Neural cell (in vitro differentiated cells): ENCODE measurements around the gene ST8SIA4. TPM values are rescaled to one million over a fixed set of nuclear protein-coding genes. Genes with fewer than 3 reads are reported as not detected.

ENCODE experiments used
- H2AFZ ChIP-seq: fragments of 200-600, 300-800 bp; sonication (generic), shearing (Covaris generic); 2 replicates; pipeline ENCODE4 v1.6.0; 2014; ENCODE audit warnings: low read depth, mild to moderate bottlenecking, antibody characterized with exemption, low read length, moderate library complexity
- H3F3A ChIP-seq: fragments of 200-600 bp; shearing (Covaris generic); 2 replicates; pipeline ENCODE4 v1.6.1; 2016; ENCODE audit warnings: mild to moderate bottlenecking, moderate library complexity, mixed read lengths, antibody characterized with exemption, low read length; ENCODE audit not compliant: insufficient read depth, poor library complexity, severe bottlenecking
- H3K27ac ChIP-seq: fragments of 200-600, 300-800 bp; sonication (generic), shearing (Covaris generic); 2 replicates; pipeline ENCODE4 v1.5.1; 2014; ENCODE audit warnings: mild to moderate bottlenecking, low read length, moderate library complexity
- H3K27me3 ChIP-seq: fragments of 300-800, 200-600 bp; sonication (generic), shearing (Covaris generic); 2 replicates; pipeline ENCODE4 v1.6.0; 2014; ENCODE audit warnings: mild to moderate bottlenecking, low read depth, low read length, moderate library complexity; ENCODE audit not compliant: insufficient read depth
- H3K36me3 ChIP-seq: fragments of 300-800, 200-600 bp; sonication (generic), shearing (Covaris generic); 2 replicates; pipeline ENCODE4 v1.5.1; 2014; ENCODE audit warnings: mild to moderate bottlenecking, antibody characterized with exemption, low read length, moderate library complexity; ENCODE audit not compliant: insufficient read depth
- H3K4me2 ChIP-seq: fragments of 300-800, 200-600 bp; sonication (generic), shearing (Covaris generic); 2 replicates; pipeline ENCODE4 v1.6.0; 2014; ENCODE audit warnings: mild to moderate bottlenecking, low read length
- H3K4me3 ChIP-seq: fragments of 300-800, 200-600 bp; sonication (generic), shearing (Covaris generic); 2 replicates; pipeline ENCODE4 v1.5.1; 2014; ENCODE audit warnings: mild to moderate bottlenecking, low read length, moderate library complexity
- H3K79me2 ChIP-seq: fragments of 200-600 bp; shearing (Covaris generic); replicated peaks from 2 replicates; pipeline ENCODE4 v1.6.0; 2014; ENCODE audit warnings: mild to moderate bottlenecking, low read length, moderate library complexity; ENCODE audit not compliant: insufficient read depth
- H3K9ac ChIP-seq: fragments of 300-800, 200-600 bp; sonication (generic), shearing (Covaris generic); 2 replicates; pipeline ENCODE4 v1.6.1; 2016; ENCODE audit warnings: mild to moderate bottlenecking, low read length, mixed read lengths
- H3K9me2 ChIP-seq: fragments of 200-600 bp; shearing (Covaris generic); 2 replicates; pipeline ENCODE4 v1.6.1; 2016; ENCODE audit warnings: mild to moderate bottlenecking, low read length, mixed read lengths; ENCODE audit not compliant: insufficient read depth
- H3K9me3 ChIP-seq: fragments of 200-600, 300-800 bp; sonication (generic), shearing (Covaris generic); 2 replicates; pipeline ENCODE4 v1.6.1; 2016; ENCODE audit warnings: mild to moderate bottlenecking, mixed run types, low read length, moderate library complexity, mixed read lengths
- H4K20me1 ChIP-seq: fragments of 200-600 bp; shearing (Covaris generic); 2 replicates; pipeline ENCODE4 v1.6.1; 2016; ENCODE audit warnings: mild to moderate bottlenecking, mixed run types; ENCODE audit not compliant: insufficient read depth
- EP300 ChIP-seq: fragments of 450-650 bp; conservative IDR thresholded peaks from 2 replicates; pipeline ENCODE4 v1.6.1; 2014; ENCODE audit warnings: antibody characterized with exemption, mild to moderate bottlenecking, moderate library complexity; ENCODE audit not compliant: poor library complexity, severe bottlenecking
- EZH2 ChIP-seq: fragments of 200-600, 300-800 bp; shearing (Covaris generic), sonication (generic); IDR thresholded peaks from 2 replicates; pipeline ENCODE4 v1.6.1; 2014; ENCODE audit warnings: antibody characterized with exemption, low read length, borderline replicate concordance, mild to moderate bottlenecking; ENCODE audit not compliant: insufficient read depth, poor library complexity, severe bottlenecking
- MXI1 ChIP-seq: fragments of 450-650 bp; conservative IDR thresholded peaks from 2 replicates; pipeline ENCODE4 v1.6.1; 2014; ENCODE audit warnings: antibody characterized with exemption, mild to moderate bottlenecking; ENCODE audit not compliant: poor library complexity, severe bottlenecking
- POLR2AphosphoS5 ChIP-seq: IDR thresholded peaks from 2 replicates; pipeline ENCODE4 v1.6.1; 2012
- RAD21 ChIP-seq: fragments of 450-650 bp; conservative IDR thresholded peaks from 2 replicates; pipeline ENCODE4 v1.6.1; 2014; ENCODE audit warnings: antibody characterized with exemption, mild to moderate bottlenecking, moderate library complexity
- SMC3 ChIP-seq: fragments of 450-650 bp; conservative IDR thresholded peaks from 2 replicates; pipeline ENCODE4 v1.6.1; 2014; ENCODE audit warnings: antibody characterized with exemption, mild to moderate bottlenecking, moderate library complexity; ENCODE audit not compliant: poor library complexity
- TAF1 ChIP-seq: IDR thresholded peaks from 2 replicates; pipeline ENCODE4 v1.6.1; 2012; ENCODE audit warnings: low read depth
- polyA plus RNA-seq: library from polyadenylated mRNA; depleted of rRNA; stranded (reverse); fragments of >200 nt; gene quantifications from 2 replicates; pipeline ENCODE4 v1.2.3, GENCODE V29; 2014
- TF ChIP-seq, protein P1 (sequence below): IDR thresholded peaks from 2 replicates; pipeline ENCODE4 v1.6.1; 2012; ENCODE audit warnings: borderline replicate concordance
- TF ChIP-seq, protein P2 (sequence below): fragments of 450-650 bp; IDR thresholded peaks from 2 replicates; pipeline ENCODE4 v1.5.1; 2014; ENCODE audit warnings: antibody characterized with exemption, mild to moderate bottlenecking, moderate library complexity; ENCODE audit not compliant: poor library complexity, severe bottlenecking

The ST8SIA4 gene
- polyA plus RNA-seq, 1 donor from 2014 or later: 15.6 TPM

DNA sequence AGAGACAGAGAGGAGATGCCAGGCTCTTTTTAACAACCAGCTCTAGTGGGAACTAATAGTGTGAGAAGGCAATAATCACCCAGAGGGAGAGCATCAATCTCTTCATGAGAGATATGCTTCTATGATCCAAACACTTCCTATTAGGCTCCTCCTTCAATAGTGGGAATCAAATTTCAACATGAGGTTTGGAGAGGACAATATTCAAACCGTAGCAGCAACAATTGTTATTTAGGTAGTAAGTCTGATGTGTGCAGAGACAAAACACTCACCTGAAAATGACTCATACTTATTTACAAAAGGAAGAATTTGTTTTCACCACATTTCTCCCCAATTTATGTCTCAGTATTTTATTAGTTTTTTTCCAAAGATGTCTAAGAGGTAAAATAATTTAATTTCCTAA lies 144.3 kb downstream of the ST8SIA4 start:
- Histone ChIP-seq H3K4me2 (no peak overlapping the region), H3K4me3 (no peak overlapping the region), H3K36me3 (no peaks in the 10 kb centered on the region), H3K9me3 (no peaks in the 10 kb centered on the region), H3K9ac (no peak overlapping the region), H3K9me2 (no peaks in the 10 kb centered on the region), H3K79me2 (no peaks in the 10 kb centered on the region), H3F3A (no peaks in the 10 kb centered on the region), H2AFZ (no peak overlapping the region), H3K27me3 (no peaks in the 10 kb centered on the region), H3K27ac (no peak overlapping the region), H4K20me1 (no peaks in the 10 kb centered on the region)
- TF ChIP-seq POLR2AphosphoS5 (no peak), EZH2 (no peak), RAD21 (no peak), SMC3 (no peak), MXI1 (no peak), EP300 (no peak), TAF1 (no peak)
- TF ChIP-seq, protein P1, sequence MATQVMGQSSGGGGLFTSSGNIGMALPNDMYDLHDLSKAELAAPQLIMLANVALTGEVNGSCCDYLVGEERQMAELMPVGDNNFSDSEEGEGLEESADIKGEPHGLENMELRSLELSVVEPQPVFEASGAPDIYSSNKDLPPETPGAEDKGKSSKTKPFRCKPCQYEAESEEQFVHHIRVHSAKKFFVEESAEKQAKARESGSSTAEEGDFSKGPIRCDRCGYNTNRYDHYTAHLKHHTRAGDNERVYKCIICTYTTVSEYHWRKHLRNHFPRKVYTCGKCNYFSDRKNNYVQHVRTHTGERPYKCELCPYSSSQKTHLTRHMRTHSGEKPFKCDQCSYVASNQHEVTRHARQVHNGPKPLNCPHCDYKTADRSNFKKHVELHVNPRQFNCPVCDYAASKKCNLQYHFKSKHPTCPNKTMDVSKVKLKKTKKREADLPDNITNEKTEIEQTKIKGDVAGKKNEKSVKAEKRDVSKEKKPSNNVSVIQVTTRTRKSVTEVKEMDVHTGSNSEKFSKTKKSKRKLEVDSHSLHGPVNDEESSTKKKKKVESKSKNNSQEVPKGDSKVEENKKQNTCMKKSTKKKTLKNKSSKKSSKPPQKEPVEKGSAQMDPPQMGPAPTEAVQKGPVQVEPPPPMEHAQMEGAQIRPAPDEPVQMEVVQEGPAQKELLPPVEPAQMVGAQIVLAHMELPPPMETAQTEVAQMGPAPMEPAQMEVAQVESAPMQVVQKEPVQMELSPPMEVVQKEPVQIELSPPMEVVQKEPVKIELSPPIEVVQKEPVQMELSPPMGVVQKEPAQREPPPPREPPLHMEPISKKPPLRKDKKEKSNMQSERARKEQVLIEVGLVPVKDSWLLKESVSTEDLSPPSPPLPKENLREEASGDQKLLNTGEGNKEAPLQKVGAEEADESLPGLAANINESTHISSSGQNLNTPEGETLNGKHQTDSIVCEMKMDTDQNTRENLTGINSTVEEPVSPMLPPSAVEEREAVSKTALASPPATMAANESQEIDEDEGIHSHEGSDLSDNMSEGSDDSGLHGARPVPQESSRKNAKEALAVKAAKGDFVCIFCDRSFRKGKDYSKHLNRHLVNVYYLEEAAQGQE: no peak
- TF ChIP-seq, protein P2, sequence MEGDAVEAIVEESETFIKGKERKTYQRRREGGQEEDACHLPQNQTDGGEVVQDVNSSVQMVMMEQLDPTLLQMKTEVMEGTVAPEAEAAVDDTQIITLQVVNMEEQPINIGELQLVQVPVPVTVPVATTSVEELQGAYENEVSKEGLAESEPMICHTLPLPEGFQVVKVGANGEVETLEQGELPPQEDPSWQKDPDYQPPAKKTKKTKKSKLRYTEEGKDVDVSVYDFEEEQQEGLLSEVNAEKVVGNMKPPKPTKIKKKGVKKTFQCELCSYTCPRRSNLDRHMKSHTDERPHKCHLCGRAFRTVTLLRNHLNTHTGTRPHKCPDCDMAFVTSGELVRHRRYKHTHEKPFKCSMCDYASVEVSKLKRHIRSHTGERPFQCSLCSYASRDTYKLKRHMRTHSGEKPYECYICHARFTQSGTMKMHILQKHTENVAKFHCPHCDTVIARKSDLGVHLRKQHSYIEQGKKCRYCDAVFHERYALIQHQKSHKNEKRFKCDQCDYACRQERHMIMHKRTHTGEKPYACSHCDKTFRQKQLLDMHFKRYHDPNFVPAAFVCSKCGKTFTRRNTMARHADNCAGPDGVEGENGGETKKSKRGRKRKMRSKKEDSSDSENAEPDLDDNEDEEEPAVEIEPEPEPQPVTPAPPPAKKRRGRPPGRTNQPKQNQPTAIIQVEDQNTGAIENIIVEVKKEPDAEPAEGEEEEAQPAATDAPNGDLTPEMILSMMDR: no peak

DNA sequence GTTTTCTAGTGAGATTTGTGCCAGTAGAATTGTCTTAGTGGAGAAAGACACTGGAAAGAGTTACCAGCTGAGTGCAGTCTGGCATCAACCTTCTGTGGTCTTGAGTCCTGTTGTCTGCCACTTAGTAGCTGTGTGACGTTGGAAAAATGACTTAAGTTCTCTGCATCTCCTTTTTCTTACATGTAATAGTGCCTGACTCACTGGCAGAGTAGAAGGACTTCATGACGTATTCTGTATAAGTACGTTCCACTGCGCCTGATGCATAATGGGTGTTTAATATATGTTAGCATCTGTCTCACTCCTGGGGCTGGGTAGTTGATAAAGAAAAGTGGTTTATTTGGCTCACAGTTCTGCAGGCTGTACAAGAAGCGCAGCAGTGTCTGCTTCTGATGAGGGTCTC lies 144.8 kb downstream of the ST8SIA4 start:
- no peaks in the 10 kb centered on the region for H3K9me3 ChIP-seq
- no peak overlapping the region for H3K9ac ChIP-seq
- no peak for TF ChIP-seq POLR2AphosphoS5
- TF ChIP-seq TAF1: no peak
- TF ChIP-seq SMC3: no peak
- TF ChIP-seq, protein P2: no peak
- TF ChIP-seq, protein P1: no peak
- TF ChIP-seq EZH2: no peak
- no peak for TF ChIP-seq MXI1
- TF ChIP-seq EP300: no peak
- no peak for TF ChIP-seq RAD21
- no peaks in the 10 kb centered on the region for H3F3A ChIP-seq
- no peak overlapping the region for H3K4me2 ChIP-seq
- no peaks in the 10 kb centered on the region for H3K79me2 ChIP-seq
- no peaks in the 10 kb centered on the region for H3K9me2 ChIP-seq
- H2AFZ ChIP-seq: no peak overlapping the region
- no peaks in the 10 kb centered on the region for H3K27me3 ChIP-seq
- no peak overlapping the region for H3K27ac ChIP-seq
- no peak overlapping the region for H3K4me3 ChIP-seq
- H3K36me3 ChIP-seq: no peaks in the 10 kb centered on the region
- H4K20me1 ChIP-seq: no peaks in the 10 kb centered on the region
